HUES64 (cell line): ENCODE results near the gene SMIM21.

Source experiments
- H3K27ac ChIP-seq: 2 replicates; pipeline ENCODE4 v1.7.0; 2013; ENCODE audit warnings: low read depth, low read length, inconsistent platforms
- H3K27me3 ChIP-seq: 2 replicates; pipeline ENCODE4 v1.6.1; 2013; ENCODE audit warnings: mild to moderate bottlenecking, low read length; ENCODE audit not compliant: insufficient read depth
- H3K36me3 ChIP-seq: 2 replicates; pipeline ENCODE4 v1.6.1; 2013; ENCODE audit warnings: mild to moderate bottlenecking, low read length; ENCODE audit not compliant: insufficient read depth
- H3K4me1 ChIP-seq: 2 replicates; pipeline ENCODE4 v1.6.1; 2013; ENCODE audit warnings: mild to moderate bottlenecking, low read length, moderate library complexity; ENCODE audit not compliant: insufficient read depth
- H3K4me3 ChIP-seq: 2 replicates; pipeline ENCODE4 v1.5.1; 2013; ENCODE audit warnings: mild to moderate bottlenecking, low read length, moderate library complexity
- H3K9ac ChIP-seq: 2 replicates; pipeline ENCODE4 v1.6.1; 2013; ENCODE audit warnings: mild to moderate bottlenecking, low read depth, low read length
- H3K9me3 ChIP-seq: 2 replicates; pipeline ENCODE4 v1.6.1; 2013; ENCODE audit warnings: low read depth, low read length; ENCODE audit not compliant: insufficient read depth
- WGBS: fragments of 150-250, 120-280 bp; methylation state at CpG from one replicate; pipeline ENCODE4 v1.1.7; 2013; ENCODE audit warnings: missing lambda C conversion rate; 5-methylcytosine and 5-hydroxymethylcytosine counted together

Gene SMIM21

GRCh38 chr18:75456199-75456631 is 28.7 kb upstream of the SMIM21 start:
- no peak overlapping the region for H3K9ac ChIP-seq
- H3K4me1 ChIP-seq = 0 out of 2 replicates have a peak, but pooled peaks cover 3% of the 10 kb centered on the region
- peak overlapping the region; percentile 50 for H3K4me3 ChIP-seq
- peaks cover 41% of the 10 kb centered on the region for H3K27me3 ChIP-seq
- no peaks in the 10 kb centered on the region for H3K36me3 ChIP-seq
- peaks cover 12% of the 10 kb centered on the region; the same call in 1 of the 2 replicates for H3K9me3 ChIP-seq
- 9% methylated on average over 19 of the region's 19 CpGs for WGBS
- no peak overlapping the region for H3K27ac ChIP-seq

GRCh38 chr18:75455249-75456198 is 28.0 kb upstream of the SMIM21 start:
- peaks cover 12% of the 10 kb centered on the region; the same call in 1 of the 2 replicates for H3K9me3 ChIP-seq
- H3K4me1 ChIP-seq = 0 out of 2 replicates have a peak, but pooled peaks cover 3% of the 10 kb centered on the region
- 3% methylated on average over 84 of the region's 84 CpGs for WGBS
- H3K4me3 ChIP-seq = peak overlapping the region; percentile 50
- no peak overlapping the region for H3K27ac ChIP-seq
- H3K27me3 ChIP-seq = peaks cover 41% of the 10 kb centered on the region
- no peak overlapping the region; the same call in 1 of the 2 replicates for H3K9ac ChIP-seq
- H3K36me3 ChIP-seq = no peaks in the 10 kb centered on the region

GRCh38 chr18:75454022-75454795 is 26.7 kb upstream of the SMIM21 start:
- no peak overlapping the region for H3K27ac ChIP-seq
- peaks cover 41% of the 10 kb centered on the region for H3K27me3 ChIP-seq
- peaks cover 12% of the 10 kb centered on the region; the same call in 1 of the 2 replicates for H3K9me3 ChIP-seq
- H3K9ac ChIP-seq = no peak overlapping the region
- H3K36me3 ChIP-seq = no peaks in the 10 kb centered on the region
- 83% methylated on average over 14 of the region's 14 CpGs for WGBS
- H3K4me1 ChIP-seq = 0 out of 2 replicates have a peak, but pooled peaks cover 3% of the 10 kb centered on the region
- no peak overlapping the region for H3K4me3 ChIP-seq

- Histone ChIP-seq H3K36me3 (no peaks in the 10 kb centered on the region), H3K9me3 (no peaks in the 10 kb centered on the region), H3K9ac (no peak overlapping the region), H3K4me1 (no peaks in the 10 kb centered on the region), H3K4me3 (no peak overlapping the region), H3K27ac (no peak overlapping the region), H3K27me3 (peaks cover 26% of the 10 kb centered on the region)
- 85% methylated on average over 2 of the region's 3 CpGs for WGBS
Observed at GRCh38 chr18:75450906-75451305, 23.4 kb upstream of the SMIM21 start.

- H3K4me3 ChIP-seq = no peak overlapping the region
- no peaks in the 10 kb centered on the region for H3K9me3 ChIP-seq
- H3K36me3 ChIP-seq = no peaks in the 10 kb centered on the region
- H3K9ac ChIP-seq = no peak overlapping the region
- no peaks in the 10 kb centered on the region for H3K4me1 ChIP-seq
- H3K27me3 ChIP-seq = no peaks in the 10 kb centered on the region
- H3K27ac ChIP-seq = no peak overlapping the region
- 86% methylated on average over 5 of the region's 5 CpGs for whole genome bisulfite sequencing
Observed at GRCh38 chr18:75441896-75442295, 14.4 kb upstream of the SMIM21 start.

GRCh38 chr18:75439348-75439747 is 11.8 kb upstream of the SMIM21 start:
- Histone ChIP-seq H3K4me1 (no peaks in the 10 kb centered on the region), H3K9ac (no peak overlapping the region), H3K36me3 (no peaks in the 10 kb centered on the region), H3K27me3 (no peaks in the 10 kb centered on the region), H3K9me3 (no peaks in the 10 kb centered on the region), H3K4me3 (no peak overlapping the region), H3K27ac (no peak overlapping the region)
- WGBS = 98% methylated on average over 4 of the region's 4 CpGs

GRCh38 chr18:75438891-75439290 is 11.4 kb upstream of the SMIM21 start:
- Histone ChIP-seq H3K36me3 (no peaks in the 10 kb centered on the region), H3K27me3 (no peaks in the 10 kb centered on the region), H3K27ac (no peak overlapping the region), H3K9me3 (no peaks in the 10 kb centered on the region), H3K4me1 (peaks cover 3% of the 10 kb centered on the region; the same call in 1 of the 2 replicates), H3K4me3 (no peak overlapping the region), H3K9ac (no peak overlapping the region)
- 89% methylated on average over 3 of the region's 3 CpGs for WGBS

- no peak overlapping the region for H3K4me3 ChIP-seq
- H3K4me1 ChIP-seq = peaks cover 10% of the 10 kb centered on the region; the same call in 1 of the 2 replicates
- H3K27ac ChIP-seq = no peak overlapping the region
- no peaks in the 10 kb centered on the region for H3K27me3 ChIP-seq
- 97% methylated on average over 3 of the region's 3 CpGs for WGBS
- no peaks in the 10 kb centered on the region for H3K9me3 ChIP-seq
- no peak overlapping the region for H3K9ac ChIP-seq
- H3K36me3 ChIP-seq = no peaks in the 10 kb centered on the region
Observed at GRCh38 chr18:75437979-75438378, 10.5 kb upstream of the SMIM21 start.

- H3K4me3 ChIP-seq = no peak overlapping the region
- H3K27me3 ChIP-seq = no peaks in the 10 kb centered on the region
- H3K4me1 ChIP-seq = peaks cover 14% of the 10 kb centered on the region; the same call in 1 of the 2 replicates
- no peak overlapping the region for H3K9ac ChIP-seq
- no peak overlapping the region for H3K27ac ChIP-seq
- H3K36me3 ChIP-seq = no peaks in the 10 kb centered on the region
- 45% methylated on average over 8 of the region's 8 CpGs for WGBS
- H3K9me3 ChIP-seq = no peaks in the 10 kb centered on the region
Observed at GRCh38 chr18:75433098-75433497, 5.6 kb upstream of the SMIM21 start.

GRCh38 chr18:75429975-75430374 is 2.5 kb upstream of the SMIM21 start:
- 96% methylated on average over 9 of the region's 9 CpGs for WGBS

GRCh38 chr18:75428490-75428889 is 987 bp upstream of the SMIM21 start:
- Histone ChIP-seq H3K36me3 (no peaks in the 10 kb centered on the region), H3K9ac (no peak overlapping the region), H3K27me3 (no peaks in the 10 kb centered on the region), H3K27ac (no peak overlapping the region), H3K4me3 (no peak overlapping the region), H3K9me3 (no peaks in the 10 kb centered on the region), H3K4me1 (peaks cover 8% of the 10 kb centered on the region; the same call in 1 of the 2 replicates)
- WGBS = 95% methylated on average over 4 of the region's 4 CpGs

More at GRCh38 chr18:75429975-75430374, 2.5 kb upstream of the SMIM21 start:
- Histone ChIP-seq H3K27ac (no peak overlapping the region), H3K9me3 (no peaks in the 10 kb centered on the region), H3K4me3 (no peak overlapping the region), H3K4me1 (peaks cover 14% of the 10 kb centered on the region; the same call in 1 of the 2 replicates), H3K36me3 (no peaks in the 10 kb centered on the region), H3K27me3 (no peaks in the 10 kb centered on the region), H3K9ac (no peak overlapping the region)
